K562 (cell line): Measurements from ENCODE around the gene PAX5. TPM values are rescaled to one million over a fixed set of nuclear protein-coding genes. Genes with fewer than 3 reads are reported as not detected.

Experiments used
- ASH1L ChIP-seq: fragments of 450-650 bp; IDR thresholded peaks from 2 replicates; pipeline ENCODE4 v1.6.1; 2018; ENCODE audit warnings: borderline replicate concordance, mild to moderate bottlenecking, low read depth; ENCODE audit not compliant: partially characterized antibody
- ATF1 ChIP-seq, 2 experiments: fragments of 450-650 bp in 1 of 2; IDR thresholded peaks; 2 replicates each; pipeline ENCODE4 v1.6.1; 2016; ENCODE audit warnings: missing compliant biosample characterization in 1 of 2, missing genetic modification characterization in 1 of 2
- CCNT2 ChIP-seq: IDR thresholded peaks from 2 replicates; pipeline ENCODE4 v1.6.1; 2011; ENCODE audit warnings: borderline replicate concordance, low read depth, mild to moderate bottlenecking, moderate library complexity, mixed read lengths, low read length; ENCODE audit not compliant: insufficient read length; ENCODE audit errors: extremely low read depth
- EHMT2 ChIP-seq: fragments of 450-650 bp; IDR thresholded peaks from 2 replicates; pipeline ENCODE4 v1.6.1; 2018; ENCODE audit warnings: antibody characterized with exemption
- FOS ChIP-seq: IDR thresholded peaks from 3 replicates; pipeline ENCODE4 v1.6.1; 2011; ENCODE audit not compliant: insufficient read length; ENCODE audit errors: extremely low read depth
- FOXM1 ChIP-seq, 2 experiments: fragments of 450-650 bp in 1 of 2; sonication (generic) in 1 of 2; formaldehyde crosslinking in 1 of 2; IDR thresholded peaks; 2 replicates each; pipeline versions ENCODE4 v1.6.1 to v1.9.0; 2017 to 2022; ENCODE audit warnings: low read depth in 2 of 2, mild to moderate bottlenecking in 2 of 2, missing genetic modification reagents in 1 of 2, moderate library complexity in 1 of 2
- MAFG ChIP-seq: fragments of 450-650 bp; conservative IDR thresholded peaks from 2 replicates; pipeline ENCODE4 v1.6.1; 2016; ENCODE audit warnings: missing genetic modification characterization, missing compliant biosample characterization
- NFYB ChIP-seq: IDR thresholded peaks from 2 replicates; pipeline ENCODE4 v1.6.1; 2011; ENCODE audit warnings: mild to moderate bottlenecking, moderate library complexity; ENCODE audit not compliant: insufficient read length; ENCODE audit errors: extremely low read depth
- PRMT5 ChIP-seq: sonication (generic); formaldehyde crosslinking; IDR thresholded peaks from 2 replicates; pipeline ENCODE4 v1.5.0; 2020; ENCODE audit warnings: missing genetic modification reagents
- ZNF77 ChIP-seq: fragments of 250-450 bp; sonication (Bioruptor Pico); IDR thresholded peaks from 2 replicates; pipeline ENCODE4 v1.5.0; 2020
- polyA plus RNA-seq, 8 experiments: library from polyadenylated mRNA; depleted of rRNA in 4 of 8; stranded (reverse) in 5 of 8; unstranded in 3 of 8; fragments of >200 nt; fragmentation: Nextera tagmentation in 2 of 8; fragmentation: Illumina TruSeq in 1 of 8; extraction: Ambion mirVana in 2 of 8; extraction: Trizol in 1 of 8; gene quantifications; 2 replicates each; pipeline versions ENCODE4 v1.2.1 to v1.2.3, GENCODE V29; 2011 to 2014; ENCODE audit warnings: inconsistent platforms in 1 of 8, missing spikeins in 1 of 8
- total RNA-seq, 7 experiments: library from RNA; depleted of rRNA in 6 of 7; stranded (reverse); fragments of >200 nt in 6 of 7; fragmentation: Illumina TruSeq in 2 of 7; extraction: Trizol in 2 of 7; gene quantifications; 2 replicates each; pipeline versions ENCODE4 v1.2.1 to v1.2.3, GENCODE V29; 2011 to 2021; ENCODE audit warnings: low replicate concordance in 1 of 7

Gene PAX5
- total and polyA plus RNA-seq, 9 of the 15 experiments (the other 6 are each of a cell fraction or from before 2014, with no cell fraction given): 0.03 to 0.09 TPM; not detected in 7

DNA sequence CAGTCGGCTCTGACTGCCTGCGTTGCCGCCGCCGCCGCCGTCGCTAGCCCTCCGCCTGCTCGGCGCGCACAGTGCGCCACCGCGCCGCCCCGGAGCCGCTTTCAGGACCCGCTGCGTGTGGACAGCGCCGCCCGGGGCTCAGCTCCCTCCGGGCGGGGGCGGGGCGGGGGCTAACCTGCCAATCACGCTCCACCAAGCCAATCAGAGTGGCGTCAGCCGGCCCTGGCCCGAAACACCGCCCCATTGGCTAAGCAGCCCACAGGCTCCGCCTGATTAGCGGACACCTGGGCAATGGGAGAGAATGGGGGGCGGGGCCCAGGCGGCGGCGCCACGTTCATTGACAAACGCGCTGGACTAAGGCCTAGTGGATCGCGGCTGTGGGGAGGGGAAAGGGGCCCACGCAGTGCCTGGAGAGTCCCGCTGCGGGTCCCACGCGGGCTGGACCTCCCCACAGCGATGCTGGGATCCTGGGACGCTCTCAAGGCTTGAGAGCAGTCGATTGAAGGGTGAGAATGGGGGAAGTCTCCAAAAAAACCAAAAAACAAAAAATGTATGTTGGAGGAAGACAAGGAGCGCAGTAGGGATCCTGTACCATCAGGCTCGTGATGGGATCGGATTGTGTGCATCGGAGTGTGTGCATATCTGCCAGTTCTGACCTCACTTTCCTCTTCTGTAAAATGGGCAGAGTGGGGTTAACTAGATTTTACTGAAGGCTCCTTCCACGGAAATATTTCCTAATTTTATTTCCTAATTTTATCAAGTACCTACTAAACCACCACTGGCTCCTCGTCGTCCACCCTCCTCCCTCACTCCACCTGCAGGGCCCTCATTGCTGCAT is 6.3 kb downstream of the PAX5 start (continued):
- TF ChIP-seq FOS (peak; percentile 89), CCNT2 (peak; percentile 38), FOXM1 (IDR thresholded peaks at IDR 0.05; ENCODE audit: low read depth) (no peak), FOXM1 (CRISPR knock-in tag; IDR thresholded peaks at IDR 0.05; ENCODE audit: low read depth) (peak; percentile 76; the same call in 1 of the 2 replicates), EHMT2 (peak; percentile 96), PRMT5 (peak; percentile 89), ZNF77 (no peak), ATF1 (CRISPR knock-in tag; IDR thresholded peaks at IDR 0.05) (no peak), ATF1 (tag; IDR thresholded peaks at IDR 0.05) (peak; percentile 46; the same call in 1 of the 2 replicates), ASH1L (peak; percentile 63), NFYB (peak; percentile 75), MAFG (tag) (no peak)
